ENCODE data around the gene BBS9. TPM values are rescaled to one million over a fixed set of nuclear protein-coding genes. Genes with fewer than 3 reads are reported as not detected.

Gene BBS9
- polyA plus RNA-seq, 2 donors, result 2.6 to 3.7 TPM

GRCh38 chr7:33400214-33400538 lies 270.8 kb downstream of the BBS9 start:
- H3K27me3 ChIP-seq (ENCODE audit: control insufficient read depth in 1 of 2, insufficient read depth in 2 of 2, low read length in 2 of 2), result no peaks in the 10 kb centered on the region
- no peaks in the 10 kb centered on the region for H3K36me3 ChIP-seq (ENCODE audit: control insufficient read depth in 2 of 2, insufficient read depth in 2 of 2, low read length in 1 of 2)
- no peaks in the 10 kb centered on the region for H3K9me3 ChIP-seq (ENCODE audit: control insufficient read depth in 2 of 2, insufficient read depth in 1 of 2, low read depth in 1 of 2, low read length in 1 of 2)
- no peaks in the 10 kb centered on the region for H3K4me1 ChIP-seq (ENCODE audit: control insufficient read depth in 2 of 2, insufficient read depth in 2 of 2, low read length in 1 of 2)
- WGBS, 2 donors, result 84 to 92% methylated on average over 1 of the region's 1 CpG
- no peak overlapping the region for H3K27ac ChIP-seq (ENCODE audit: low read depth in 2 of 2, low read length in 1 of 2)
- no peak overlapping the region for H3K4me3 ChIP-seq (ENCODE audit: low read depth in 1 of 2, low read length in 2 of 2)

- Histone ChIP-seq H3K4me3 (ENCODE audit: low read depth in 1 of 2, low read length in 2 of 2) (no peak overlapping the region), H3K36me3 (ENCODE audit: control insufficient read depth in 2 of 2, insufficient read depth in 2 of 2, low read length in 1 of 2) (no peaks in the 10 kb centered on the region), H3K4me1 (ENCODE audit: control insufficient read depth in 2 of 2, insufficient read depth in 2 of 2, low read length in 1 of 2) (no peaks in the 10 kb centered on the region), H3K27me3 (ENCODE audit: control insufficient read depth in 1 of 2, insufficient read depth in 2 of 2, low read length in 2 of 2) (no peaks in the 10 kb centered on the region), H3K9me3 (ENCODE audit: control insufficient read depth in 2 of 2, insufficient read depth in 1 of 2, low read depth in 1 of 2, low read length in 1 of 2) (peaks cover 0 to 2% of the 10 kb centered on the region in 2 donors), H3K27ac (ENCODE audit: low read depth in 2 of 2, low read length in 1 of 2) (no peak overlapping the region)
- 69 to 71% methylated on average over 1 of the region's 1 CpG for WGBS, 2 donors
Measured at GRCh38 chr7:33410266-33410665, 280.9 kb downstream of the BBS9 start.

- H3K4me3 ChIP-seq (ENCODE audit: low read depth in 1 of 2, low read length in 2 of 2), result no peak overlapping the region
- H3K27me3 ChIP-seq (ENCODE audit: control insufficient read depth in 1 of 2, insufficient read depth in 2 of 2, low read length in 2 of 2), result no peaks in the 10 kb centered on the region
- H3K27ac ChIP-seq (ENCODE audit: low read depth in 2 of 2, low read length in 1 of 2), result no peak overlapping the region
- peaks cover 0 to 2% of the 10 kb centered on the region in 2 donors for H3K9me3 ChIP-seq (ENCODE audit: control insufficient read depth in 2 of 2, insufficient read depth in 1 of 2, low read depth in 1 of 2, low read length in 1 of 2)
- WGBS, 2 donors, result 82 to 90% methylated on average over 3 of the region's 3 CpGs
- H3K36me3 ChIP-seq (ENCODE audit: control insufficient read depth in 2 of 2, insufficient read depth in 2 of 2, low read length in 1 of 2), result no peaks in the 10 kb centered on the region
- H3K4me1 ChIP-seq (ENCODE audit: control insufficient read depth in 2 of 2, insufficient read depth in 2 of 2, low read length in 1 of 2), result no peaks in the 10 kb centered on the region
Measured at GRCh38 chr7:33411020-33411419, 281.7 kb downstream of the BBS9 start.

- Histone ChIP-seq H3K4me1 (ENCODE audit: control insufficient read depth in 2 of 2, insufficient read depth in 2 of 2, low read length in 1 of 2) (no peaks in the 10 kb centered on the region), H3K4me3 (ENCODE audit: low read depth in 1 of 2, low read length in 2 of 2) (no peak overlapping the region)
Measured at GRCh38 chr7:33412331-33412730, 283.0 kb downstream of the BBS9 start.

GRCh38 chr7:33418251-33418701 lies 288.9 kb downstream of the BBS9 start:
- H3K4me3 ChIP-seq (ENCODE audit: low read depth in 1 of 2, low read length in 2 of 2), result no peak overlapping the region
- H3K27me3 ChIP-seq (ENCODE audit: control insufficient read depth in 1 of 2, insufficient read depth in 2 of 2, low read length in 2 of 2), result no peaks in the 10 kb centered on the region
- H3K4me1 ChIP-seq (ENCODE audit: control insufficient read depth in 2 of 2, insufficient read depth in 2 of 2, low read length in 1 of 2), result no peaks in the 10 kb centered on the region
- no peaks in the 10 kb centered on the region for H3K9me3 ChIP-seq (ENCODE audit: control insufficient read depth in 2 of 2, insufficient read depth in 1 of 2, low read depth in 1 of 2, low read length in 1 of 2)
- no peaks in the 10 kb centered on the region for H3K36me3 ChIP-seq (ENCODE audit: control insufficient read depth in 2 of 2, insufficient read depth in 2 of 2, low read length in 1 of 2)
- H3K27ac ChIP-seq (ENCODE audit: low read depth in 2 of 2, low read length in 1 of 2), result no peak overlapping the region
- 77 to 81% methylated on average over 6 of the region's 6 CpGs for WGBS, 2 donors

More at GRCh38 chr7:33412331-33412730, 283.0 kb downstream of the BBS9 start:
- H3K27me3 ChIP-seq (ENCODE audit: control insufficient read depth in 1 of 2, insufficient read depth in 2 of 2, low read length in 2 of 2), result no peaks in the 10 kb centered on the region
- H3K9me3 ChIP-seq (ENCODE audit: control insufficient read depth in 2 of 2, insufficient read depth in 1 of 2, low read depth in 1 of 2, low read length in 1 of 2), result peaks cover 0 to 2% of the 10 kb centered on the region in 2 donors
- H3K27ac ChIP-seq (ENCODE audit: low read depth in 2 of 2, low read length in 1 of 2), result no peak overlapping the region
- H3K36me3 ChIP-seq (ENCODE audit: control insufficient read depth in 2 of 2, insufficient read depth in 2 of 2, low read length in 1 of 2), result no peaks in the 10 kb centered on the region

GRCh38 chr7:33420311-33420940 lies 291.1 kb downstream of the BBS9 start:
- H3K27ac ChIP-seq (ENCODE audit: low read depth in 2 of 2, low read length in 1 of 2), result no peak overlapping the region
- H3K36me3 ChIP-seq (ENCODE audit: control insufficient read depth in 2 of 2, insufficient read depth in 2 of 2, low read length in 1 of 2), result no peaks in the 10 kb centered on the region
- no peaks in the 10 kb centered on the region for H3K9me3 ChIP-seq (ENCODE audit: control insufficient read depth in 2 of 2, insufficient read depth in 1 of 2, low read depth in 1 of 2, low read length in 1 of 2)
- 76 to 82% methylated on average over 6 of the region's 6 CpGs for WGBS, 2 donors
- H3K4me1 ChIP-seq (ENCODE audit: control insufficient read depth in 2 of 2, insufficient read depth in 2 of 2, low read length in 1 of 2), result no peaks in the 10 kb centered on the region
- H3K27me3 ChIP-seq (ENCODE audit: control insufficient read depth in 1 of 2, insufficient read depth in 2 of 2, low read length in 2 of 2), result no peaks in the 10 kb centered on the region
- no peak overlapping the region for H3K4me3 ChIP-seq (ENCODE audit: low read depth in 1 of 2, low read length in 2 of 2)

- H3K9me3 ChIP-seq (ENCODE audit: control insufficient read depth in 2 of 2, insufficient read depth in 1 of 2, low read depth in 1 of 2, low read length in 1 of 2), result no peaks in the 10 kb centered on the region
- no peak overlapping the region for H3K27ac ChIP-seq (ENCODE audit: low read depth in 2 of 2, low read length in 1 of 2)
- no peaks in the 10 kb centered on the region for H3K4me1 ChIP-seq (ENCODE audit: control insufficient read depth in 2 of 2, insufficient read depth in 2 of 2, low read length in 1 of 2)
- no peak overlapping the region for H3K4me3 ChIP-seq (ENCODE audit: low read depth in 1 of 2, low read length in 2 of 2)
- H3K36me3 ChIP-seq (ENCODE audit: control insufficient read depth in 2 of 2, insufficient read depth in 2 of 2, low read length in 1 of 2), result no peaks in the 10 kb centered on the region
- WGBS, 2 donors, result 27 to 31% methylated on average over 1 of the region's 1 CpG
- no peaks in the 10 kb centered on the region for H3K27me3 ChIP-seq (ENCODE audit: control insufficient read depth in 1 of 2, insufficient read depth in 2 of 2, low read length in 2 of 2)
Measured at GRCh38 chr7:33421429-33421828, 292.1 kb downstream of the BBS9 start.

GRCh38 chr7:33422141-33422540 lies 292.8 kb downstream of the BBS9 start:
- Histone ChIP-seq H3K27ac (ENCODE audit: low read depth in 2 of 2, low read length in 1 of 2) (no peak overlapping the region), H3K9me3 (ENCODE audit: control insufficient read depth in 2 of 2, insufficient read depth in 1 of 2, low read depth in 1 of 2, low read length in 1 of 2) (no peaks in the 10 kb centered on the region), H3K27me3 (ENCODE audit: control insufficient read depth in 1 of 2, insufficient read depth in 2 of 2, low read length in 2 of 2) (no peaks in the 10 kb centered on the region), H3K36me3 (ENCODE audit: control insufficient read depth in 2 of 2, insufficient read depth in 2 of 2, low read length in 1 of 2) (no peaks in the 10 kb centered on the region), H3K4me3 (ENCODE audit: low read depth in 1 of 2, low read length in 2 of 2) (no peak overlapping the region), H3K4me1 (ENCODE audit: control insufficient read depth in 2 of 2, insufficient read depth in 2 of 2, low read length in 1 of 2) (no peaks in the 10 kb centered on the region)
- 92 to 97% methylated on average over 2 of the region's 2 CpGs for whole genome bisulfite sequencing, 2 donors

- WGBS, 2 donors, result 90 to 91% methylated on average over 8 of the region's 8 CpGs
- Histone ChIP-seq H3K36me3 (ENCODE audit: control insufficient read depth in 2 of 2, insufficient read depth in 2 of 2, low read length in 1 of 2) (no peaks in the 10 kb centered on the region), H3K4me1 (ENCODE audit: control insufficient read depth in 2 of 2, insufficient read depth in 2 of 2, low read length in 1 of 2) (no peaks in the 10 kb centered on the region), H3K4me3 (ENCODE audit: low read depth in 1 of 2, low read length in 2 of 2) (no peak overlapping the region), H3K27me3 (ENCODE audit: control insufficient read depth in 1 of 2, insufficient read depth in 2 of 2, low read length in 2 of 2) (no peaks in the 10 kb centered on the region), H3K9me3 (ENCODE audit: control insufficient read depth in 2 of 2, insufficient read depth in 1 of 2, low read depth in 1 of 2, low read length in 1 of 2) (no peaks in the 10 kb centered on the region), H3K27ac (ENCODE audit: low read depth in 2 of 2, low read length in 1 of 2) (no peak overlapping the region)
Measured at GRCh38 chr7:33422825-33423645, 293.7 kb downstream of the BBS9 start.

- 75 to 88% methylated on average over 1 of the region's 1 CpG for WGBS, 2 donors
- Histone ChIP-seq H3K9me3 (ENCODE audit: control insufficient read depth in 2 of 2, insufficient read depth in 1 of 2, low read depth in 1 of 2, low read length in 1 of 2) (no peaks in the 10 kb centered on the region), H3K36me3 (ENCODE audit: control insufficient read depth in 2 of 2, insufficient read depth in 2 of 2, low read length in 1 of 2) (no peaks in the 10 kb centered on the region), H3K27me3 (ENCODE audit: control insufficient read depth in 1 of 2, insufficient read depth in 2 of 2, low read length in 2 of 2) (no peaks in the 10 kb centered on the region), H3K4me3 (ENCODE audit: low read depth in 1 of 2, low read length in 2 of 2) (no peak overlapping the region), H3K4me1 (ENCODE audit: control insufficient read depth in 2 of 2, insufficient read depth in 2 of 2, low read length in 1 of 2) (no peaks in the 10 kb centered on the region), H3K27ac (ENCODE audit: low read depth in 2 of 2, low read length in 1 of 2) (no peak overlapping the region)
Measured at GRCh38 chr7:33423646-33424020, 294.3 kb downstream of the BBS9 start.
